GM18499 (cell line): ENCODE results near the gene CORO1C.

ENCODE experiments used
- ATAC-seq: cut with Tn5 transposase; IDR thresholded peaks from one replicate; pipeline ENCODE4 v1.9.1; 2021; ENCODE audit warnings: moderate number of reproducible peaks; ENCODE audit not compliant: insufficient read depth, unreplicated experiment

Gene CORO1C

DNA sequence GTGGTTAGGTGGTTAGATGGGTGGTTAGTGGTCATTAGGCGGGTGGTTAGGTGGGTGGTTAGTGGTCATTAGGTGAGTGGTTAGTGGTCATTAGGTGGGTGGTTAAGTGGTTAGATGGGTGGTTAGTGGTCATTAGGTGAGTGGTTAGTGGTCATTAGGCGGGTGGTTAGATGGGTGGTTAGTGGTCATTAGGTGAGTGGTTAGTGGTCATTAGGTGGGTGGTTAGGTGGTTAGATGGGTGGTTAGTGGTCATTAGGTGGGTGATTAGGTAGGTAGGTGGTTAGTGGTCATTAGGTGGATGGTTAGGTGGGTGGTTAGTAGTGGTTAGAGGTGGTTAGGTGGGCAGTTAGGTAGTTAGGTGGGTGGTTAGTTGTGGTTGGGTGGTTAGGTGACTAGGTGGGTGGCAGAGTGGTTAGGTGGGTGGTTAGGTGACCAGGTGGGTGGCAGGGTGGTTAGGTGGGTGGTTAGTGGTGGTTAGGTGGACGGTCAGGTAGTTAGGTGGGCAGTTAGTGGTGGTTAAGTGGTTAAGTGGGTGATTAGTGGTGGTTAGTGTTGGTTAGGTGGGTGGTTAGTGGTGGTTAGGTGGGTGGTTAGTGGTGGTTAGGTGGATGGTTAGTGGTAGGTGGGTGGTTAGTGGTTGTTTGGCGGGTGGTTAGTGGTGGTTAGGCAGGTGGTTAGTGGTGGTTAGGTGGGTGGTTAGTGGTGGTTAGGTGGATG, 125.5 kb downstream of the CORO1C start:
- no peak for ATAC-seq

DNA sequence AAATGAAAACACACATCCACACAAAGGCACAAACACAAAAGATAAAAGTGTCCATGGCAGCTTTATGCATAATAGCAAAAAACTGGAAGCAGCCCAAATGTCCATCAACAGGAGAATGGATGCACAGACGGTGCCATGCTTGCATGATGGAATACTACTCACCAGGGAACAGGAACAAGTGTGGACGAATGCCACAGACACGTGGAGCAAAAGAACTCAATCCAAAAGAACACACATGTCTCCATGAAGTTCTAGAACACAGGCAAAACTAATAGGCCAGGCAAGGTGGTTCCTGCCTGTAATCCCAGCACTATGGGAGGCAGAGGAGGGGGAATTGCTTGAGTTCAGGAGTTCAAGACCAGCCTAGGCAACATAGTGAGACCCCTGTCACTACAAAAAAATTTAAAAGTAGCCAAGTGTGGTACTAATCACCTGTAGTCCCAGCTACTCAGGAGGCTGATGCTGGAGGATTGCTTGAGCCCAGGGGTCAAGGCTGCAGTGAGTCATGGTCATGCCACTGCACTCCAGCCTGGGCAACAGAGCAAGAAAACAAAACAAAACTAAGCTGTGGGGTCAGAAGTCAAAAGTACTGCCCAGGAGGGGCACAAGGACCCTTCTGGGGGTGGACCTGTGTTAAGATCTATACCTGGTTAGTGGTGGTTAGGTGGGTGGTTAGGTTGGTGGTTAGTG, 126.2 kb downstream of the CORO1C start:
- no peak for ATAC-seq

DNA sequence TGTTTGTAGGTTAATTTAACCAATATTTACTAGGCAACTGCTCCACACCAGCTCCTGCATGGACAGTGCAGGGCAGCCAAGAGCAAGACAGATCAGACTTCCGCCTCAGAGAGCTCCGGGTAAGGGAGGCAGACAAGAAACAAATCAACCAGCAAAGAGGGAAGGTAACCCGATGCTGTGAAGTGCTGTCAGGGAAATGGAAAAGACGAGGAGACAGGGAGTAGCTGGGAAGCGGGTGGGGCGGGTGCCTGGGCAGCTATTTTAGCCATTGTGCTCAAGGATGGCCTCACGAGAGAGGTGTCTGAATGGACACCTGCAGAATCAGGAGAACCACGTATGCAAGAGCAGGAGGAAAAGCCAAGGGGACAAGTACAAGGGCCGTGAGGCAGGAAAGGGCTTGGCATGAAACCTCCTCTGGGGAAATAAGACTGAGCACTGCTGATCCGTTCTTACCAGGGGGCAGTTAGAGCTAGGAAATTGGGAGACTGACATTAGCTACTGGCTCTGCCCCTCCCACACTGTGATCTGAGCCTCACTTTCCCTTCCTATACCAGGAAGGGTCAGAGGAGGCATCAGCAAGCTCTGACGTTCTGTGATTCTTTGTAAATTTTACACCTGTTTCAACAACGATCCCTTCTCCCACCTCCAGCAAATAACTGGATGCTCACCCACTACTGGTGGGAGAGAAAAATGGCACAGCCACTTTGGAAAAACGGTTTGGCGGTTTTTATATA, 126.9 kb downstream of the CORO1C start:
- ATAC-seq: no peak

DNA sequence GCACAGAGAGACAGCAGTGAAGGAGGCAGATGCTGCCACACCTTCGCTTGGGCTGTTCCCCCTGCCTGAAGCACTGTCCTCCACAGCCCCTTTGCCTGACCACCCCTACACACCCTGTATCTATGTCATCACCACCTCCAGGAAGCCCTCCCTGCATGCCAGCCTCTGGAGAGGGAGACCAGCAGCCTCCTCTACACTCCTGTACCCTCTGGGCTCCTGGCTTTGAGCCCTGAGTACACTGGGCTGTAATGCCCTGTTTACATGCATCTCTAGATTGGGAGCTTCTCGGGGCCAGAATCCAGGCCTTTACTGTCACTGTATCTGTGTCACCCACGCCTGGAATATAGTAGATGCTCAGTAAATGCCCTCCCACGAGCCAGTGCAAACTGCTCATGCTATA, 127.6 kb downstream of the CORO1C start:
- ATAC-seq: no peak

DNA sequence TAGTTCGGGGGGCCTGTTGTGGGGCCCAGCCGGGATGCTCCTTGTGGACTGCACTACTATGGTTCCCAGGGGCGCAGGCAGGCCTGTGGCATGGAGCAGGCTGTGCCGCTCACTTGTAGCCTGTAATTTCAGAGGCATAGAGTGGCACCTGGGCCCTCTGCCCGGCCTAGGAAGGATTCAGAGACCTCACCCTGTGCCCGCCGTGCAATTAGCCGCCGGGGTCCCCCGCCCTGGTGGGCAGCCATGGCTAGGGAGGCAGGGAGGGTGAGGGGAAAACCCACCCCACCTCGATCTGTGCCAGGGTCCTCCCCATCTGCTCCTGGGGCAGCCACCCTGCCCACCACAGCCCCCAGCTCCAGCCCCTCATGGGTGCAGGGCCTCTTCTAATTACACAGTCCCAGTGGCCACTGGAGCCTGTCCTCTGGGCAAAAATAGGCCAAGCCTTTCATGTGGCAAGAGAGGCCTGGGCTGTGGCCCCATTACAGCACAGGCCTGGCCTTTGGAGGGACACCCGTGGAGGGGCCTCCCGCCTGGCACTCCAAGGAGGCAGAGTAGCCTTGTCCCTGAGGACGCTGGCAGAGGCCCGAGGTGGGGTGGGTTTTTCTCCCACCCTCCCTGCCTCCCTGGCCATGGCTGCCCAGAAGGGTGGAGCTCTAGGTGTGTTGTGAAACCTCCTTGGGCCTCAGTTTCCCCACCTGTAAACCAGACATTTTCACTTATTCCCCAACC, 128.2 kb downstream of the CORO1C start:
- ATAC-seq: no peak

DNA sequence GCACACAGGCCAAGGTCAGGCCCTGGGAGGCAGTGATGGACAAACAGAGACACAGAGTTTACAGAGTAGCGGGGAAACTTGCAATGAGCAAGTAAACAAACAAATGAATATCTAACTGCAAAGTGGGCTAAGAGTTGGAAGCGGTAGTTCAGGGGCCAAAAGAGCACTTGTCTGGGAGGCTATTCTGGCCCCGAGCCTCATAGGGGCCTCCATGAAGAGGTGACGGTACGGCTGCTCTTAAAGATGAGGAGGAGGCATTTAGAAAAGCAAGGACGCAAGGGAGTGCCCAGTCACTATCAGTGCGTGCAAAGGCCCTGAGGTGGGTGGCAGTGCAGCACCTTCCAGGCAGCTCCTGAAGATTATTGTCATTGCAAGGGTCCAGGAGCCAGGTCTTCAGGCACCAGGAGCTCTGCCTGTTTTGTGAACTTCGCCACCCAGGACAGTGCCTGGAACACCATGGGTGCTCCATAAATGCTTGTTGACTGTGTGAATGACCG, 129.1 kb downstream of the CORO1C start:
- ATAC-seq: no peak

DNA sequence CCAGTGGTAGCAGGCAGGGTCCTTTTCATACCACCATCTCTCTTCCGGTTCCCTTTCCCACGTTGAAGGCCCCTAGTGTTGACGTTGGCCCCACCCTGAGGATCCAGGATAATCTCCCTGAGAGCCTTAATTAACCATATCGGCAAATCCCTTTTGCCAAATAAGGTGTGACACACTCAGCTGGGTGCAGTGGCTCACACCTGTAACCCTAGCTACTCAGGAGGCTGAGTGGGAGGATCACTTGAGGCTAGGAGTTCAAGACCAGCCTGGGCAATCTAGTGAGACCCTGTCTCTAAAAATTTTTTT, 130.7 kb downstream of the CORO1C start:
- no peak for ATAC-seq

DNA sequence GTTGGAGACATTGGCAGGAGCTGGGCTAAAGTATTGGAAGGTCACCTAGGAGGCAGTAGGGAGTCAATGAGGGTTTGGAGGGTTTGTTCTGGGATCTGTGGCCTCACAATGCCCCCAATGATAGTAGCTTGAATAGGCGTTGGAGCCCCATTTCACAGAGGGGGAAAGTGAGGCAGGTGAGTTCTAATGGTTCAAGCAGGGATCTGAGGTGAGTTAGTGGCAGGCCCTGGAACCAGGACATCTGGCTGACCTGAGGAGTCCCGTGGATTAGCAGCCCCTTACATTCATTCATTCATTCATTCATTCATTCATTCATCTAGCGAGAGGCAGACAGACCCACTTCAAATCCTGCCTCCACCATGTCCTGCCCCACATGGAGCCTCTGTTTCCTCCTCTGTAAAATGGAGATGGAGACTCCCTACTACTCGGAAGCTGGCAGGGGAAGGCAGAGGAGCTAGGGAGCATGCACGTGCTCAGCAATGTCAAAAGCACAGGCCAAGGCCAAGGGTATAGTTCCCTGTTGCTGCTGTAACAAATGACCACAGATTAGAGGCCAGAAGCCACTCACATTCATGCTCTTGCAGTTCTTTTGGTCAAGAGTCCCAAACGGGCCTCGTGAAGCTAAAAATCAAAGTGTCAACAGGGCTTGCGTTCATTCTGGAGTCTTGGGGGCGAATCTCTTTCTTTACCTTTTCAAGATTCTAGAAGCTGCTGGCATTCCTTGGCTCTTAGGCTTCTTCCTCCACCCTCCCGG, 131.2 kb downstream of the CORO1C start:
- ATAC-seq: no peak

DNA sequence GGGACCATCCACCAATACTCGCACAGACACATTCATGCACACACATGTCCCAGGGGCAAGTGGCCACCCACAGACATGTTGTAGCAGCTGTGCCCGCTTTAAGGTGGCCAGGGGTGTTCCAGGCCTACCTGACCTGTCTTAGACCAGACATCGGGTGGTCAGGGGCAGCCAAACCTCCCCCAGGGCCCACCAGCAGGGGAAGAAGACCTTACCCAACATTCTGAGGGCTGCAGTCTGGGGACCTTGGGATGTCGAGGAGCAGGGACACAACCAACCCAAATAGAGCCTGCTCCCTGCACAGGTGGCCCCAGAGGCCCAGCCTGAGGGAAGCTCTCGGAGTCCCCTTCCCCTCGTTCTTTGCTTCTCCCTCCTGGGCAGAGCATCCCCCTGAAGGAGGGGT, 131.8 kb downstream of the CORO1C start:
- ATAC-seq: no peak

DNA sequence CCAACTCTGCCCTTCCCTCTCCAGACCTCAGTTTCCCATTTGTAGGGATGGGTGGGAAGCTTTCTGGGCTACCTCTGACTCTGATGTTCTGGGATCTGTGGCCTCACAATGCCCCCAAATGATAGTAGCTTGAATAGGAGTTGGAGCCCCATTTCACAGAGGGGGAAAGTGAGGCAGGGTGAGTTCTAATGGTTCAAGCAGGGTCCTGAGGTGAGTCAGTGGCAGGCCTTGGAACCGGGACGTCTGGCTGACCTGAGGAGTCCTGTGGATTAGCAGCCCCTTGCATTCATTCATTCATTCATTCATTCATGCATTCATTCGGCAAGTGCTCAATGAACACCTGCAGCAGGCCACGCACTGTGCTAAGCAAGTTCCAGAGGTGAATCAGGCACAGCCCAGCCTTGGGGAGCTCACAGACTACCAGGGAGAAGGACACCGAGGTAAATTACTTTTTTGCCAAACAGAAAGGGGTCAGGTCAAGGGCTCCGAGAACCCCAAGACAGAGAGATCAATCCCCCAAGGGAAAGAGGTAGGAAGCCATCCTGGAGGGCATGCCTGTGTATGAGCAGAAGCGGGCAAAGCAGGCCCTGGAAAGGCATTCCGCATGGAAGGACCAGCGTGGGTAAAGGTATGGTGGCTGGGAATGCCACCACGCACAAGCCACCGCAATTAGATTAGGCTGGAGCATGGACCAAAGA, 132.6 kb downstream of the CORO1C start:
- no peak for ATAC-seq

DNA sequence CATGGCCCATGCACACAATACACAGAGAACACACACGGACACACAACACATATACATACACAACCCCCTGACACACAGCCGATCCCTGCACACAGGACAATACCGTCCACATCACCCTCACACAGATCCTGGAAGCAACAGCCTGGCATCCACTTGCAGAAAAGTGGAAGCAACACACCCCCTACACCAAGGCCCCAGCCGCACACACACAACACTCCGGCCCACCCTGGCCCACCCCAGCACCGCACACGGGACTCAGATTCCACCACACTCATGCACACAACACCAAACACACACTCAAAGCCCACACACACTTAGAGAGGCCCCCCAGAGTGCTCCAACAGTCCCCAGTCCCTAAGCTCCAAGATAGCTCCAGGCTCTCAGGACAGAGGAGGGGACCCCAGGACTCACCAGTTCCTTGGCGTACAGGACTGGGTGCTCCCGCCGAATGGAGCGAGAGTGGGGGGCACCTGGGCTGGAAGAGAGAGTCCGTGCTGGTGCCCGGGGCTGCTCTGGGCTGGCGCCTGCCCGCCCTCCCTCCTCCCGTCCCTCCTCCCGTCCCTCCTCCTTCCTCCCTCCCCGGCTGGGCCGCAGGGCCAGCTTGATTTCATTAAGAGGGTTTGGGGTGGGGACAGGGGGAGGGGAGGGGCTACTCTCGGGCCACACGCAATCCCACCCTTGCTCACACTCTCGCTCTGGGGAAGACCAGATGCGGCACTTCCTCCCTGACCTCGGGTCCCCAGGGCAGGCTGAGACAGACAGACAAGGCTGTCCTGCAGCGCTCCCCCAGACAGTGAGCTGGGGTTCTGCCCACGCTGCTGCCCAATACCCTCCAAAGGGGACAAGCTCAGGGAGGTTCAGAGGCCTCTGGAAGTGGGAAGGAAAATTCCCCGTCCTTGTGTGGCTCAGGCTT, 133.5 kb downstream of the CORO1C start, which contains the start of gene TMEM119:
TSS of gene TMEM119 (minus strand) at position 526 of the 913 bp plus-strand sequence. CDS start 5,701 bp downstream, outside the sequence.
- ATAC-seq: no peak

DNA sequence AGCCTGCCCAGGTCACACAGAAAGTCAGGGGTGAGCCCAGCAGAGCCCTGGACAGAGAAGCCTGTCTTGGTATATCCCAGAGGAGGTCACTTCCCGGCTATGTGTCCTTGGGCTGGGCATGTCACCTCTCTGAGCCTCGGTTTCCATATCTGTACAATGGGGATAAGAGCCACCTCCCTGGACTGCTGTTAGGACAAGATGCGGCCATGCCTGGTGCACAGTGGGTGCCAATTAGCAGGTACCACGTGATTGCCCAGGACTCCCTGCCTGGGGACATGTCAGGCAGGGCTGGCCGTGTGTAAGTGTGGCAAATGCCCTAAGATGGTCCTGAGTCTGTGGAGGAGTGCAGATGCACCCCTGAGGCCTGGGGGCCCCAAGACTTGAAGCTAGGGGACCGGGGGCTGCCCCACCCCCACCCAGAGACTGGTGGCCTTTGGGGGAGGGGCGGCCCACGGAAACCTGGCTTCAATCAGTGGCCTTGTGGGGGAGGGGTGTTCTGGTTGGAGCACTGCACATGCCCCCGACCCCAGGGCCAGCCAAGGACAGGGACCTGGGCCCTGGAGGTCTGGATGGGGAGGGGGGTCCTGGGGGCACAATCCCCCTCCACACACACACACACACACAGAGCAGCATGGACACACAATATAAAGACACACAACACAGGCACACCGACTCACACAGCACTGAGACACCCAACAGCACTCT, 134.3 kb downstream of the CORO1C start:
- ATAC-seq: no peak

DNA sequence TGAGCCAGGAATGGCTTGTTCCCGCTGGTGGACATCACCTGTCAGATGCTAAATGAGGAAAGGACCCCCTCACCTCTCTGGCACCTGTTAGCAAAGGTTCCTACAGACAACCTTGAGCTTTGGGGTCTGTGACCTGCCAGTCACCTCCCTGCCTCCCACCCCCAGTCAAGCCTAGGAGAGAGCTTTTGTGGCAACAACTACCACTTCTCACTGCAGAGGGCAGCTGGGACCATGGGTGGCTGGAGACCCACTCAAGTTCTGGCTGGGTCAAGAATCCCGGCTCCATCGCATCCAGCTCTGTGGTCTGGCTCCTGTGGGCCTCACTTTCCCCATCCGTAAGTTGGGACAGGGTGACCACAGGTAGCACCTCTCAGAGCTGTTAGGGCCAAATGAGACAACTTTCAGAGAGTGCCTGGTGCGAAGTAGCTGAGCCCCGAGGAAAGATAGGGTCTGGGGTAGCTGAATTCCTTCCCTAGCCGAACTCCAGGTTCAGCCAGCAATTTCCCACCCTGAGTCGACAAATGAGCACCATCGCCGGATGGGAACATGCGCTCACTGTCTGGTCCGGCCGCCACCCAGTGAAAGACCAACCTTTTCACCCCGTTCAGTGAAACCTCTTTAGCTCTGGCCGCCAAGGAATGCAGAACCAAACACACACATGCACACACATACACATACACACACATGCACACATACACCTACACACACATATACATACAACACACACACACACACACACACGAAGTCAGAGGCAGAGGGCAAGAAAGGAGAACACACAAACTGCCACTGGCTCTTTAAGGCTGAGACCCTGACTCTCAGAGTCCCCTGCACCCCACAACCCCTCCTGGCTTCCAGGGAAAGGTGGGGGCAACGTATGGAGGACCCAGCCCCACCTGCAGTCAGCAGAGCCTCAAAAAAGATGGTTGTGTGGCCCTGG, 135.3 kb downstream of the CORO1C start:
- no peak for ATAC-seq
